ENCODE measurements around the gene ATP1A1. TPM values are rescaled to one million over a fixed set of nuclear protein-coding genes. Genes with fewer than 3 reads are reported as not detected.

Gene ATP1A1
- total RNA-seq, 1 experiment from 2014 or later = 239 TPM

DNA sequence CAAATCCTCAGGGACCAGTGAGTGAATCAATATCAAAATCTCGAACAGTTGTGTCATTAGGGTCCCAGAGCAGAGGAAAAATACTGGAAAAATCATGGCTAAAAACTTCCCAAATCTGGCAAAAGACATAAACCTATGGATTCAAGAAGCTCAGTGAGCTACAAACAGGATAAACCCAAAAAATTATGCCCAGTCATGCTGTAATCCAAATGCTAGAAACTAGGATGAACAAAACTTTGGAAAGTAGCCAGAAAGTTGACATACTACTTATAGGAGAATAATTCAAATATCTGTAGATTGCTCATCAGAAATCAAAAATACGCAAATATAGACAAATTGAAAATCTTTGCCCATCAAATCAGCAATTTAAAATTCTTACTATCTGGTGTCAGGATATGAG, 34.6 kb upstream of the ATP1A1 start:
- H4K91ac ChIP-seq (ENCODE audit: insufficient read length, low read depth, low read length) = no peak overlapping the region
- H2BK5ac ChIP-seq (ENCODE audit: insufficient read length, low read length) = no peak overlapping the region
- no peak overlapping the region for H2AK5ac ChIP-seq (ENCODE audit: insufficient read length, low read length)
- H3K79me1 ChIP-seq (ENCODE audit: insufficient read depth, low read depth, low read length, poor library complexity, severe bottlenecking) = no peaks in the 10 kb centered on the region
- no peak overlapping the region for H4K8ac ChIP-seq (replicated peaks; ENCODE audit: insufficient read length, low read depth, low read length)
- H3K23me2 ChIP-seq (ENCODE audit: insufficient read length, low read depth, low read length, poor library complexity, severe bottlenecking) = no peaks in the 10 kb centered on the region
- no peak overlapping the region for H2BK120ac ChIP-seq (ENCODE audit: low read depth, low read length, poor library complexity, severe bottlenecking)
- no peak for DNase-seq
- TF ChIP-seq CTCF (conservative IDR thresholded peaks at IDR 0.05) = no peak
- H3K27me3 ChIP-seq (ENCODE audit: insufficient read depth, low read length) = no peaks in the 10 kb centered on the region
- no peak overlapping the region for H4K5ac ChIP-seq (ENCODE audit: insufficient read length, low read depth, low read length)
- H3K4me2 ChIP-seq (ENCODE audit: insufficient read depth, insufficient read length, low read length) = no peak overlapping the region
- no peak overlapping the region for H3K27ac Mint-ChIP-seq
- no peak overlapping the region for H3K23ac ChIP-seq (ENCODE audit: insufficient read length, low read depth, low read length)
- no peak overlapping the region for H3K9ac ChIP-seq (ENCODE audit: extremely low read depth, insufficient read length, low read length)
- no peaks in the 10 kb centered on the region for H4K20me1 ChIP-seq (ENCODE audit: control insufficient read depth, insufficient read depth, insufficient read length)
- H3K4me1 Mint-ChIP-seq = peaks cover 18 to 20% of the 10 kb centered on the region in 2 experiments
- H3K56ac ChIP-seq (ENCODE audit: insufficient read length, low read depth, low read length) = no peak overlapping the region
- H3T11ph ChIP-seq (ENCODE audit: low read length) = no peak overlapping the region
- H3K4me3 Mint-ChIP-seq = no peak overlapping the region
- no peak overlapping the region for H3K27ac ChIP-seq (ENCODE audit: insufficient read length, low read depth, low read length)
- no peaks in the 10 kb centered on the region for H3K9me3 Mint-ChIP-seq
- WGBS (ENCODE audit: extremely low coverage, insufficient read length, low lambda C conversion rate) = no CpG with 5 or more reads among the region's 2 CpGs
- H2BK20ac ChIP-seq (ENCODE audit: low read depth, low read length, poor library complexity, severe bottlenecking) = no peak overlapping the region
- H3K36me3 Mint-ChIP-seq (ENCODE audit: insufficient read depth in 1 of 3, low read depth in 3 of 3) = no peaks in the 10 kb centered on the region; a peak in 1 of 7 replicates
- H3K79me2 ChIP-seq (ENCODE audit: insufficient read depth, low read length) = no peaks in the 10 kb centered on the region
- no peak overlapping the region for H3K4ac ChIP-seq (ENCODE audit: low read depth, low read length)
- H2BK12ac ChIP-seq (ENCODE audit: insufficient read length, low read depth, low read length) = no peak overlapping the region
- H3K9me3 ChIP-seq (ENCODE audit: control insufficient read depth, low read depth, low read length) = no peaks in the 10 kb centered on the region
- peaks cover 1% of the 10 kb centered on the region; the same call in 1 of the 2 replicates for H3K27me3 Mint-ChIP-seq (ENCODE audit: low read depth)
- H2BK15ac ChIP-seq (ENCODE audit: low read depth, low read length) = no peak overlapping the region
- no peak overlapping the region for H2AFZ ChIP-seq (ENCODE audit: low read length)
- H3K4me1 ChIP-seq (ENCODE audit: insufficient read depth, low read length) = peaks cover 3% of the 10 kb centered on the region; the same call in 1 of the 2 replicates
- no peak overlapping the region for H3K14ac ChIP-seq (ENCODE audit: insufficient read depth, low read length)
- no peak overlapping the region for H3K18ac ChIP-seq (ENCODE audit: insufficient read length, low read depth, low read length)

All from H9 (cell line).